NCI-H1417 (cell line): ENCODE data around the gene SUCLG2.
"Not testable (repeated sequence)": the region's sequence is repeated elsewhere in the genome, so short reads cannot be mapped to it uniquely, and the experiment has no call there.

Experiments
- DNase-seq, 3 experiments: peaks; one replicate each; lab custom pipeline; 2025; lab: John Stamatoyannopoulos, UW

SUCLG2 gene

GRCh38 chr3:67608034-67608433 lies 46.4 kb downstream of the SUCLG2 start:
- DNase-seq = no peak

GRCh38 chr3:67605377-67605776 lies 49.0 kb downstream of the SUCLG2 start:
- no peak for DNase-seq

- DNase-seq = no peak
These were observed 51.6 kb downstream of the SUCLG2 start for GRCh38 chr3:67602816-67603215.

GRCh38 chr3:67601919-67602608 lies 52.3 kb downstream of the SUCLG2 start:
- DNase-seq = no peak

GRCh38 chr3:67601385-67601784 lies 53.0 kb downstream of the SUCLG2 start:
- no peak for DNase-seq

GRCh38 chr3:67599821-67600220 lies 54.6 kb downstream of the SUCLG2 start:
- no peak for DNase-seq

- DNase-seq = no peak
These were observed 55.4 kb downstream of the SUCLG2 start for GRCh38 chr3:67598814-67599556.

- no peak for DNase-seq
These were observed 59.0 kb downstream of the SUCLG2 start for GRCh38 chr3:67595424-67595823.

- DNase-seq = no peak
These were observed 60.6 kb downstream of the SUCLG2 start for GRCh38 chr3:67593761-67594234.

GRCh38 chr3:67592057-67592456 lies 62.4 kb downstream of the SUCLG2 start:
- DNase-seq = no peak

GRCh38 chr3:67587811-67588210 lies 66.6 kb downstream of the SUCLG2 start:
- DNase-seq = no peak

GRCh38 chr3:67587301-67587700 lies 67.1 kb downstream of the SUCLG2 start:
- DNase-seq = no peak

- DNase-seq = not testable (repeated sequence)
These were observed 69.8 kb downstream of the SUCLG2 start for GRCh38 chr3:67584608-67585007.

- peak in 1 of 3 experiments; percentile 46 for DNase-seq
These were observed 73.9 kb downstream of the SUCLG2 start for GRCh38 chr3:67580430-67581000.

- no peak for DNase-seq
These were observed 76.0 kb downstream of the SUCLG2 start for GRCh38 chr3:67578416-67578815.

GRCh38 chr3:67576441-67576840 lies 78.0 kb downstream of the SUCLG2 start:
- DNase-seq = no peak

- DNase-seq = no peak
These were observed 85.1 kb downstream of the SUCLG2 start for GRCh38 chr3:67569324-67569723.

GRCh38 chr3:67567893-67568292 lies 86.5 kb downstream of the SUCLG2 start:
- DNase-seq = no peak

GRCh38 chr3:67564973-67565372 lies 89.4 kb downstream of the SUCLG2 start:
- DNase-seq = no peak

GRCh38 chr3:67564008-67564407 lies 90.4 kb downstream of the SUCLG2 start:
- no peak for DNase-seq

GRCh38 chr3:67561667-67562394 lies 92.6 kb downstream of the SUCLG2 start:
- DNase-seq = no peak

GRCh38 chr3:67561266-67561665 lies 93.1 kb downstream of the SUCLG2 start:
- DNase-seq = no peak
